HG03095 (cell line): ENCODE results near the gene SBF2.
"Not testable (repeated sequence)": the region's sequence is repeated elsewhere in the genome, so short reads cannot be mapped to it uniquely, and the experiment has no call there.

Experiments used
- ATAC-seq: cut with Tn5 transposase; IDR thresholded peaks from one replicate; pipeline ENCODE4 v1.9.1; 2021; ENCODE audit warnings: moderate library complexity; ENCODE audit not compliant: unreplicated experiment

Gene SBF2

DNA sequence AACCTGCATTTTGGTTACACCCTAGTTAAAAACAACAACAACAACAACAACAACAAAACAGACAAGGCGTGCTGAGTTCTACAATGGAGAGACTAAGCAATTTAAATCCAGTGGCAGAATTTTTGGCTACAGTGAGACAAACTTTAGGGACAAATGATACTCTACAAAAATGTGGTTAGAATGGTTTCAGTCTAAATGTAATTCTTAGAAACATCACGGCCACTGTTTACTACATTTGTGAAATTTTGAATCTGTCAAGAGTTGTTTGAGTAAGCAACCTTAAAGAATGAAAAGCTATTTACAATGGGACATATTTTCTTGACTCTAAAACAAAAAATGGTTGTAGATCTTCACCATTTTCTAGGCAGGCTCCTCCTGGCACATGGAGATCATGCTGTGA, 370.7 kb downstream of the SBF2 start:
- ATAC-seq: no peak

DNA sequence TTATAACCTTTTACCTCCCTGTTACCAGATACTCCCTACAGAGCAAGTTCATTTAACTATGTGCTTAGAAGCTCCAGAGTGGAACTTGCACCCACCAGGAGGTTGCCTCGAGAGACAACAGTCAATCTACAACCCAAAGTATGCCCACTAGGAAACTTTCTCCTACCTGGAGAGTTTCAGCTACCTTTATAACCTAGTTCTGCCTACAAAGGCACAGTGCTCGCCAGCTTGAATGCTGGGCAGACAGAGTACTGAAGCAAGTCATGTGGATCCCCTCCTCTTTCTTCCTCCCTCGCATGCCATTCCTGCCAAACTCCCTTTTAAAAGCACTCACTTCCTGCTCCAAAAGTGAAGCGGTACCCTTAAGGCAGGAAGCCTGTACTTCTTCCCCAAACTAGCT, 371.2 kb downstream of the SBF2 start:
- no peak for ATAC-seq

DNA sequence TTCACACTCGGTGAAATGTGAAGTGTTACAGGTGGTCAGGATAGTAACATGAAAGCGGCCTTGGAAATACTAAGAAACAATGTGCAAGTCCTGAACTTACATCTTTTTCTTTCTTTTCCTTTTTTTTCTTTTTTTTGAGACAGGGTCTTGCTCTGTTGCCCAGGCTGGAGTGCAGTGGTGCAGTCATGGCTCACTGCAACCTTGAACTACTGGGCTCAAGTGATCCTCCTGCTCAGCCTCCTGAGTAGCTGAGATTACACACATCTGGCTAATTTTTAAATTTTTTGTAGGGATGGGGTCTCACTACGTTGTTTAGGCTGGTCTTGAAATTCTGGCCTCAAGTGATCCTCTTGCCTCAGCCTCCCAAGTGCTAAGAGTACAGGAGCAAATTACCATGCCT, 377.5 kb downstream of the SBF2 start:
- no peak for ATAC-seq

DNA sequence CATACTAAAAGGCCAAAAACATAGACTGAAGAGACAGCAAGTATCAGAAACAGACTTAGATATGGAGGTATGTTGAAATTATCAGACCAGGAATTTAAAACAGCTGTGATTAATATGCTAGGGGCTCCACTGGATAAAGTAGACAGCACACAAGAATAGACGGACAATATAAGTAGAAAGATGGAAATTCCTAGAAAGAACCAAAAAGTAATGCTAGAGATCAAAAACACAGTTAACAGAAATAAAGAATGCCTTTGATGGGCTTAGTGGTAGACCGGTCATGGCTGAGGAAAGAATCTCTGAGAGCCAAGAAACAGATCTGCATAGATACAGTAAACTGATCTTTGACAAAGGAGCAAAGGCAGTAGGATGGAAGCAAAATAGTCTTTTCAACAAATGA, 380.0 kb downstream of the SBF2 start:
- no peak for ATAC-seq

DNA sequence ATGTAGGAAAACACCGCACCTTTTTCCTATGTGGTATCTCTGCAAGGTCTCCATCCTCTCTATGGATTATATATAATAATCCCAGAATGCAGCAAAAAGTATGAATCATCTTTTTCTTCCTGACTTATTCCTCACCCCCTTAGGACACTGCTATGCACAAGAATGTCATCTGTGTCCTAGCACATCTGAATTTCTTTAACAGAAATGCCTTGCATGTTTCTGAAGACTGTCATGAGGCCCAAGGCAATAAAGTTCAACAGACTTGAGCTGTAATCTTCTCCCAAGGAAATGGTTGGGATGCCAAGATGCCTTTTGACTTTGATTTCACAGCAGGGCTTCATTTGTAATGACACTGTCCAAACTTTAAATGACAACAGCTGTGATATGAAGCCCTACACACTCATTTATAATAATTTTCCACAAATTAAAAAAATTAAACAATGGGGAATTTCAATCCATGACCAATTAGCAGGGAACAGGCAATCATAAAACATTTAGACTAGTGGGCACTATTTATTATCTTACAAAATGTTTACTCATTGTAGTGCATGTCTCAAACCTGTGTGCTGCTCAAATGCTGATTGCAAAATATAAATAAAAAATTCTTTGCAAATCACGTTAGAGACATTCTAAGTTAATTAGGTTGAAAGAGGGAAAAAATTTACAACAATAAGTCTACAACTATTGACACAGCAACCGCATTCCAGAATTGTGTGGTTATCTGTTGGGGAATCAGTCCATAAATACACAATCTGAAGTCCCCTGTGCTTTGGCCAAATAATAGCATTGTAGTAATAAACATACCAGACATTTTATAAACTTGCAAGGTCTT, 387.8 kb downstream of the SBF2 start:
- no peak for ATAC-seq

DNA sequence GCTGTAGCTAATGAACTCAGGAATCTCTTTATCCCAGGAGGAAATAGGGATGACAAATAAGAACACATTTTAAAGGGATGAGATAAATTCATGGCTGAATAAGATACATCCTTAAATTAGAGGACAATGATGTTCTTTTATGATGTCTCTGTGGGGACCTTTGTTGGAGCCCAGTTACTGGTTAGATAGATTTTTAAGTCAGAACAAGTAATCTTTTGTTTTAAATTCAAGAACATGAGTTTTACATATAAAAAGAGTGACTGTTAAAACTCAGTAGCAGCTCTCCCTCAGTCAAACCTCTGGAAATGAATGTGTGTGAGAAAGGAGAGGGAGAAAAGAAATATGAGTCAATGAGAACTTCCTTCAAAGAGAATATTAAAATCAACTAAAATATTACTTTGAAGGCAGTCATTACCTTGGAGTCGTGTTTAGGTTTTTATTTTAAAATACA, 388.5 kb downstream of the SBF2 start:
- ATAC-seq: no peak

DNA sequence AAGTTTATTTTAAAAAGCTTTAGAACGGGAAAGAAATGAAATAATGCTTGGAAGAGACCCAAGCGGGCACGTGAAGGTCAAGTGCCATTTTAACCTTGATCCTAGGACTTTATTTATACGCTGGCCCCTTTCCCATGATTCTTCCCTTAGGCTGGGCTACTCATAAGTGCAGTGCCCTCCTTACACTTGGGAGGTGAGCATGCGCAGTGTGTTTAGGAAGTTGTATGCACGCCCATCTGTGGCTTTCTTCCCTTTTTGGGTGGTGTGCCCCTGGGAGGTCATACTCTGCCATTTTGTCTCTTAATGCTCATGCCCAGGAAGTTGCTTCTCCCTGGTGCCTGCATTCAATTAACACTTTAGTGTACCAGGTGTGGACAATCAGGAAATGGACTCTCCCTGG, 390.4 kb downstream of the SBF2 start:
- ATAC-seq: no peak

DNA sequence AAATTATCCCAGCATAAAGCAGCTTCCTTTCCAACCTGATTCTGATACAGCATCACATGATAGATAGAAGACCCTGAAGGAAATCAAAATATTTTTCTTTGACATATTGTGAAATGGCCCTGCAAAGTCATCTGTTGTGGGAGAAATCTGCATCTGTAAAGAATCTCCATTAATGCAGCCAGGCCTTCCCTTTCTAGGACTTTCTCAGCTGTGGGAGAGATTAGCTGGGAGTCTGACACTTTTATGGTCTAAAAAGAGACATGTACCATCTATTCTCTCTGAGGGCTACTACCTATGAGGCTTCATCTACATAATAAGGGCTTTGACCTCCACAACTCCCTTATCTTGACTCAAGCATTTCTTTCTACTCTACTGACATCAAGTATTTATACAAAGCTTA, 392.1 kb downstream of the SBF2 start:
- no peak for ATAC-seq

DNA sequence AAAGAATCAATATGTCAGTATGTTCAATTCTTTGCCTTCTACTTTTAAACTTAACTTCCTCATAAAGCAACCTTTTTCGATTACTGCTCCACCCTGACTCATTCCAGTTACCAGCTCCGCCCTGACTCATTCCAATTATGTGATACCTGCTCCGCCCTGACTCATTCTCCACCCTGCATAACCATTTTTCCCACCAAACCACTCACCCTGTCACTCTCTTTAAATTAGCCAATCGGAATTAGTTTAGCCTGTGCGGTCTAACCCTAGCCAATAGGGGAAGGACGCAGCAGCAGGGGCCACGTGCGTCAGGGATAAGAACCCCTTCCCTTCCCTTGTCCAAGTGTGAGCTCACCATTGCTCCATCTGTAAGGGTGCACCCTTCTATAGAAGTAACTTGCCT, 393.8 kb downstream of the SBF2 start:
- not testable (repeated sequence) for ATAC-seq

DNA sequence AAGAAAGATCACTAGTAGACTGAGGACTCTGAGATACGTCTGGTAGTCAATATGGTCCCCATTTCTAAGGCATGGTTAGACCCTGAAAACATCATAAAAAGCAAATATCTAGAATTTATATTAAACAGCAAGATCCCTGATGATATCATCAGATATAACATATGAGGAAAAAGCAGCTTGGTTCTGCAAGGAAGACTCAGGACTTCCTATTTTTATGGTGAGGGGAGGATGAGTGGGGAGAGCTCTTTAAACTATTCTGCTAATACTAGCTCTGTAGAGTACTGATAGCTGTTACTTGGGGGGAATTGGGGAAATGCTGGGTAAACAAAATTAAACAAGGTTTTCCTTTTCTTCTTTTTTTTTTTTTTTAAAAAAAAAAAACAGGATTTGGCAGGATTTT, 394.3 kb downstream of the SBF2 start:
- no peak for ATAC-seq

DNA sequence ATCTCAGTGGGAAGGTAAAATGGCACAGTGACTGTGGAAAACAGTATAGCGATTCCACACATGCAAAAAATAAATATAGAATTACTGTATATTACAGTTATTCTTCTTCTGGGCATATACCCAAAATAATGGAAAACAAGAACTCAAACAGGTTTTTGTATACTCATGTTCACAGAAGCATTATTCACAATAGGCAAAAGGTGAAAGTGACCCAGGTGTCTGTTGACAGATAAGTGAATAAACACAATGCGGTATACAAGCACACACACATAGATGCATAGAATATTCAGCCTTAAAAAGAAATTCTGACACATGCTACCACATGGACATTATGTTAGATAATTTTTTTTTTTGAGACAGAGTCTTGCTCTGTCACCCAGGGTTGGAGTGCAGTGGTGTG, 397.1 kb downstream of the SBF2 start:
- ATAC-seq: no peak

DNA sequence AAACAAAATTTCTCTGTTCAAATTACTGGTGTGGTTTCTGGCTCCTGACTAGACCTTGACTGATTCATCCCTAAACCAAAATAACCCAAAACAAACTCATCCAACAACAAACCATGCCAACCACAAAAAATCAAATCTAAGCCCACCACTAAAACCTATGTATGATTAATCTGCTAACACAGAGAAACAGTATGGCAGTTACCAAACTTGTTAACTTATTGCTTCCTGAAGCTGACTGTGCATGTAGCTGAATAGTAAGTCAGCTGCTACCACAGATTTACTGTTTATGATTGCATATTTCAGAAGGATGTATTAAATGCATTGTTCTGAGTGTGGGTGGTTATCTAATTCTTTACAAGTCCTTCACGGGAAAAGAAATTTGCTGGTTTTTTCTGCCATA, 399.0 kb downstream of the SBF2 start:
- no peak for ATAC-seq

DNA sequence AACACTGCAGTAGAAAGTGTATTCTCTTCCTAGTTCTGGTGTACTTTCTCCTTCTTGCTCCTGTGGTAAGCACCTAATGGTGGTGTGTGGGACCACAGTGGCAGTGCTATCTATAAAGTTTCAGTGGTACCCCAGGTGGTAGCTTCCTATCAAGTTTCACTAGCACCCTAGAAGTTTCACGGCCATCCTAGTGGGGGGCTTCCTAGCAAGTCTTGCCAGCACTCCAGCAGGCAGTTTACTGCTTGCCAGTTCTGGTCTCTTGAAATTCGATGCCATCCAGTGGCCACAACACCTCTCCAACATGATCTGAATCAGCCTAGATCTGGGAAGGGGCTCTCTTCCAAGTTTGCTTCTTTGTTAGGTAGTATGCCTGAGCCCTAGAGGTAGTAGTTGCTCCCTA, 400.5 kb downstream of the SBF2 start:
- ATAC-seq: no peak

DNA sequence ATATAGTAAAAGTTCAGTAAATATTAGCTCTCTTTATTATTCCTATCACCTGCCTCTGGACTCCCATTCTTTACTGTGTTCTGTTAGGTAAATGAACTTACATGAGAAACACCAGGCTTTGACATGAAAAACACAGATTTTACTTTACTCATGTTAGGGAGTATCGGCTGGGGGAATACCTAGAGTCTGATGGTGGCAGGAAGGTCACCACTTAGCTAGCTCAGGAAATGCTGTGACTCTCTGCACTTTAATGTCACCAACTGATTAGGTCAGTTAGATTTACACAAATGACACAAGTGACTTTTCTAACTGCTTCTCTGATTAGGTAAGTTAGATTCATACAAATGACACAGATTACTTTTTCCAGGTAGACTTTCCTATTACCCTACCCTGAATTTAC, 405.1 kb downstream of the SBF2 start:
- no peak for ATAC-seq

DNA sequence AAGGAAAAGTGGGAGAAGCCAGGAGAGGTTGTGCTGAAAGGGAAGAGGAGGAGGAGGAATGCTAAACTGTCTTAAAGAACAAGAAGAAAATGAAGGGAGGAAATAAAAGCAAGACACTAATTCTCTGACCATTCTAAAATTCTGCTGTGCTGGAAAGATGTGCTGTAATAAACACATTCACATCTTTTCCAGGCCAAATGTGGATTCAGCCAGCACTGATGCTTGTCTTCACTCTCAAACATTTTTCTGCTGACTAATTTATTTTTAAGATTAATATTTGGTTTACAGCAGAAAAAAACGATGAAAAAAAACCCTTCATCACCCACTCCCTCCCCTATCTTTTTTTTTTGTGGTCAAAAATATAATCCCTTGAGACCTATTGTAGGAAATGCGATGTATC, 406.5 kb downstream of the SBF2 start:
- ATAC-seq: no peak

DNA sequence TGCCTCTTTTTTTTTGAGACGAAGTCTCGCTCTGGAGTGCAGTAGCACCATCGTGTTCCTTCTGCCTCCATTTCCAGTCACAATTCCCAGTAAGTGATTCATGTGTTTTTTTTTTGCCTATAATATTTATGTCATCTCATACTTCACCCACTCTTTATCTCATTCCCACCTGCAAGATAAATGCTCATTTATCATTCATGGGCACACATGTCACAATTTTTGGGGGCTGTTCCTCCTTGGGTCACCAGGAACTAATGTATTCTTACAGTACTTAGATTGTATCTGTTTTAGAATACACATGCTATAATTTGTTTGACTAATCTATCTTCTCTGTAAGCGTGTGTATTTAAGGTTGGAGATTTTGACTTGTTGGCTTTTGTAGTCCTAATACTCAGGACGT, 407.4 kb downstream of the SBF2 start:
- no peak for ATAC-seq

DNA sequence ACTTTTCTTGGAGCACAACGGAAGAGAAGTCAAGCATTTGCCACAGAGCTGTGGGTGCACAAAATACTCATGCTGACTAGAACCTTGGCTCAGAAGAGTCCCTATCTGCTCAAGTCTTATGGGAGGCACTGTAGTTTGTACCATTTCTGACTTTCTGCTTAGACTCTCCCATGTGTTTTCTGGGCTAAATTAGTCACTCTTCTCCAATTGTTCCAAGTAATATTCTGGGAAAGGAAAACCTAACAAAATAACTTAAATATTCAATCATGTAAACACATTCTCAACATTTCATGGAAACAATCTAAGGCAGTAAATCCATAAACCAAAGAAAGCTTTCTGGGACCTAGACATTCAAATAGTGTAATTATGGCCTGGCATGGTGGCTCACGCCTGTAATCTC, 409.4 kb downstream of the SBF2 start:
- ATAC-seq: no peak

DNA sequence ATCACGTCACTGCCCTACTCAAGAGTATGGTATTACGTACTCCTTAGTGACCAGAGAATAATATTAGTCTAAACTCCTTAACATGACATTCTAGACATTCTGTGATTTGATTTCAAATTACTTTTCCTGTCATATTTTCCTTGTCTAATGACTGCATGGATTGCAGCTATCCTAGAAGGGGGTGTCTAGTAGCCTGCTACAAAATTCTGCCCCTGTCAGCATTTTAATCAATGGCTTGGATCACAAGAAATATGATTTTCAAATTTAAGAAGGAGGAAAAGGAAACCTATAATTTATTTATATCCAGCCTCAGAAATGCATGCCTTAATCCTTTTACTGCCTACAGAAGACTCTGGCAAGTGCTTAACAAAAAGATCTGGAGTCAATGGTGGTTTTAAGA, 413.4 kb downstream of the SBF2 start:
- no peak for ATAC-seq

DNA sequence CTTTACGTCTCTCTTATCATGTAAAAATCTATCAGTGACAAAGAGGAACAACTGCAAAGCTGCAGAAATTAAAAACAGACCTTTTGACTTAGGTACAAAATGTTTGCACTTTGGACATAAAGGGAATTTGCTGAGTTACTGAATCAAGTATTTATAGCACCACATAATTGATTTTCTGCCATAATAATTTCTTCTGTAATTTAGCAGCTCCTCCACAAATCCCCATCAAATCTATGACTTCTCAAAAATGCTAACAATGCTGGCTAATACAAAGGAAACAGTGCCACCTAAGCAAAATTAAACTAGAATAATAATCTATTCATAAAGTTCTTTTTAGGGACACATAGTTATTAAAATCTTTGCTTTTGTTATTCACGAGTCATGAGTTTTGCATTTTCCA, 415.1 kb downstream of the SBF2 start:
- no peak for ATAC-seq

DNA sequence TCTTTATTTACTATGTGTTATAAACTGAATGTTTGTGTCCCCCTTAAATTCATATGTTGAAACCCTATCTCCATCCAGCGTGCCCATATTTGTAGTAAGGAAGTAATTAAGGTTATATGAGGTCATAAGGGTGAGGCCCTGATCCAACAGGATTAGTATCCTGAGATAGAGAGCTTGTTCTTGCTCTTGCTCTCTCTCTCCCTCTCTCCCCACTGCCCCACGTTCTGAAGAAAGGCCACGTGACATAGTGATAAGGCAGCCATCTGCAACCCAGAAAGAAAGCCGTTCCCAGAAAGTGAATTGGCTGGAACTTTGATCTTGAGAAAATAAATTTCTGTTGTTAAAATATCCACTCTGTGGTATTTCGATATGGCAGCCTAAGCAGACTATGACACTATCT, 417.7 kb downstream of the SBF2 start:
- ATAC-seq: no peak

DNA sequence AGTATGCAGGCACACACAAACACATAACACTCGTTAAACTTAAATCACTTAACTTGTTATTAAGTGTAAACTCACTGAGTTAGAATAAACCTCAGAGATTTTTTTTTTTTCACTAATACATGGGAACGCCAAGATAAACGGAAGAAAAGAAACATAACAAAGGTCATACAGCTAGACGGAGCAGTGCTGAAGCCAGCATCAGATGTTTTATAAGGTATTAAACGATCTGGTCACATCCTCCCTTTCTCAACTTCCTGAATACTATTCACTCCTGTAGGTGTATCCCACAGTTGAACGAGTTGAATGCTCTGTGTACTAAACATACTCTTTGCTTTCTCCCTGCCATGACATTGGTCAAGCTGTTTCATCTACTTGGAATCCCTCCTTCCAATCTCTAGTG, 418.2 kb downstream of the SBF2 start:
- ATAC-seq: no peak

DNA sequence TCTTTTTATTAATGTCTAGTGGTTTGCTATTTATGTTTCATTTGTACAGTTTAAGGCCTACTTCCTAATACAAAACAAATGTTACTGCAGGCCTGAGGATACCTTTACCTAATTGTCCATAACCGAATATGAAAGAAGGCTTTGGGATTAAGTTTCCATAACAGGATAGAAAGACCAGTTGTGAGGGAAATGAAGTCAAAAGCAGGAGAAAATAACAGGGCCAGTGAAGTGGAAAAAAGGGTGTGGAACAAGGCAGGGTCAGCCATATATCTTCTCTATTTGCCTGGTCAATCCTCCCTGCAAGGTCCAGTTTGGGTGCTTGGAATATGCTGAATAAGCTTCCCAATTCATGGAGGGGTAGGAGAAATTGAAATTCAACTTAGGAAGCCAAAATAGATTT, 418.6 kb downstream of the SBF2 start:
- ATAC-seq: no peak

DNA sequence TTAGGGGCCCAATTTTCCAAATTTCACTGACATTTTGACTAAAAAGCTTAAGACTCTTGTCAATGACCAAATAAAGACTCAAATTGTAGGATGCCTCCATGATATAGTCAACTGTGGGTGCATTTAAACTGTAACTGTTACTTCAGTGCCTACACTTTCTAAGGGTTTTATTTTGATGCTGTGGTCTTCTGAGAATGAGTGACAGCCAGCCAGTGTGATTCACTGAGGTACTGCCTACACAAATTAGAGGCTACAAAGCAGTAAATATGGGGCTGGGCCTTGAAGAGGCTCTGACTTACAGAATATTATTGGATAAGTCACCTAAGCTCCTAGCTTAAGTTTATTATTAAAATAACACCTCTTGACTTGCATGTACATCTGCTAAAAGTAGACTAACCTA, 419.6 kb downstream of the SBF2 start:
- ATAC-seq: no peak
